Transverse colon (tissue), 4 donors: ENCODE results near the gene SELENOI. TPM values are rescaled to one million over a fixed set of nuclear protein-coding genes. Genes with fewer than 3 reads are reported as not detected.

ENCODE experiments used
- DNase-seq: peaks from one replicate; pipeline ENCODE4 v3.0.0-alpha.2; 2019
- H3K27ac ChIP-seq, 4 donors: fragments of 200-600 bp; sonication (generic); 2 replicates each; pipeline ENCODE4 v1.5.1; 2016 to 2018; ENCODE audit warnings: inconsistent platforms in 4 of 4
- H3K27me3 ChIP-seq: fragments of 200-600 bp; sonication (generic); 2 replicates; pipeline ENCODE4 v1.5.1; 2017; ENCODE audit warnings: inconsistent platforms
- H3K36me3 ChIP-seq, 4 donors: fragments of 200-600 bp; sonication (generic); 2 replicates each; pipeline ENCODE4 v1.5.1; 2017 to 2019; ENCODE audit warnings: inconsistent platforms in 4 of 4
- H3K4me1 ChIP-seq, 4 donors: fragments of 200-600 bp; sonication (generic); 2 replicates each; pipeline ENCODE4 v1.5.1; 2017 to 2020; ENCODE audit warnings: inconsistent platforms in 4 of 4
- H3K4me3 ChIP-seq, 4 donors: fragments of 200-600 bp; sonication (generic); 1 replicate in 1 of 4; 2 replicates in 3 of 4; pipeline versions ENCODE4 v1.5.1 to v1.6.1; 2017 to 2019; ENCODE audit warnings: inconsistent platforms in 4 of 4
- H3K9me3 ChIP-seq, 2 donors: fragments of 200-600 bp; sonication (generic); 2 replicates each; pipeline ENCODE4 v1.5.1; 2017 to 2019; ENCODE audit warnings: inconsistent platforms in 2 of 2
- EP300 ChIP-seq: sonication (generic); formaldehyde crosslinking; IDR thresholded peaks from one replicate; pipeline ENCODE4 v1.6.1; 2017; ENCODE audit warnings: antibody characterized with exemption, low read depth
- POLR2A ChIP-seq: fragments of 450-650 bp; IDR thresholded peaks from one replicate; pipeline ENCODE4 v1.6.1; 2016; ENCODE audit warnings: antibody characterized with exemption, mild to moderate bottlenecking, moderate library complexity
- POLR2AphosphoS5 ChIP-seq, 3 donors: sonication (generic); formaldehyde crosslinking; IDR thresholded peaks; one replicate each; pipeline ENCODE4 v1.6.1; 2016; ENCODE audit warnings: antibody characterized with exemption in 3 of 3
- WGBS, 2 donors: methylation state at CpG; one replicate each; pipeline ENCODE4 v1.1.5; 2018; ENCODE audit warnings: low coverage in 1 of 2; 5-methylcytosine and 5-hydroxymethylcytosine counted together
- in situ Hi-C, 4 donors: fragments of 200-750 bp; cut with MboI; loops; one replicate each; pipeline versions ENCODE4 v1.15.0 to v1.15.1; 2017; ENCODE audit warnings: low sequenced_read_pairs in 3 of 4, low pct_ligation_motif_present in 1 of 4, low pct_unique_long_range_greater_than_20kb in 1 of 4
- intact Hi-C: fragments of 100-400 bp; cut with DNase I; formaldehyde crosslinking; loops from one replicate; pipeline ENCODE4 v1.15.1; 2023; ENCODE audit warnings: low total_unique reads
- total RNA-seq, 4 donors: library from RNA; depleted of rRNA; stranded (reverse); fragments of >200 nt; gene quantifications; one replicate each; pipeline ENCODE4 v1.1.0, GENCODE V29; 2016
- TF ChIP-seq, protein P1 (sequence below), 5 experiments: fragments of 200-600 bp in 3 of 5; fragments of 450-650 bp in 2 of 5; sonication (generic) in 3 of 5; IDR thresholded peaks; 1 replicate in 2 of 5; 2 replicates in 3 of 5; pipeline ENCODE4 v1.5.1; 2016 to 2017; ENCODE audit warnings: antibody characterized with exemption in 5 of 5, inconsistent platforms in 3 of 5, mild to moderate bottlenecking in 2 of 5, moderate library complexity in 1 of 5

Gene SELENOI
- total RNA-seq, 4 donors from 2014 or later, result 12.1 to 37.4 (median 26.9) TPM

DNA sequence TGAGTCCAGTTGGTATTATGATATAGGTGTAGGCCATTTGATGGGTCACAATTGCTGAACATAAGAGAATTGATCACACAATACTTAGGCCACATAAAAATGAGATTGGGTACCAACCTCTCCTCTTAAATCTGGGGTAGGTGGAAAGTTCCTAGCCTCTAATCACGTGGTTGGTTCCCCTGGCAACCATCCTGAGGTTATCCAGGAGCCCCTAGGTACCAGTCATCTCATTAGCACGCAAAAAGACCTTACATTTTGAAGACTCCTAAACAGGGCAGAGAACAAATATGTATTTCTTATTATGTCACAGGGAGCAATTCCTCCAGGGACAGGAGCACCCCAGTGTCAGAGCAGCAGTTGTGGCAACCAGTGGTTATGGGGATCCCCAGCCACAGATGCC is 12.7 kb upstream of the SELENOI start:
- no peaks in the 10 kb centered on the region for H3K27me3 ChIP-seq
- H3K4me3 ChIP-seq, result no peak overlapping the region
- TF ChIP-seq POLR2AphosphoS5 (IDR thresholded peaks at IDR 0.05) (no peak), POLR2A (no peak), EP300 (no peak)
- TF ChIP-seq, protein P1, sequence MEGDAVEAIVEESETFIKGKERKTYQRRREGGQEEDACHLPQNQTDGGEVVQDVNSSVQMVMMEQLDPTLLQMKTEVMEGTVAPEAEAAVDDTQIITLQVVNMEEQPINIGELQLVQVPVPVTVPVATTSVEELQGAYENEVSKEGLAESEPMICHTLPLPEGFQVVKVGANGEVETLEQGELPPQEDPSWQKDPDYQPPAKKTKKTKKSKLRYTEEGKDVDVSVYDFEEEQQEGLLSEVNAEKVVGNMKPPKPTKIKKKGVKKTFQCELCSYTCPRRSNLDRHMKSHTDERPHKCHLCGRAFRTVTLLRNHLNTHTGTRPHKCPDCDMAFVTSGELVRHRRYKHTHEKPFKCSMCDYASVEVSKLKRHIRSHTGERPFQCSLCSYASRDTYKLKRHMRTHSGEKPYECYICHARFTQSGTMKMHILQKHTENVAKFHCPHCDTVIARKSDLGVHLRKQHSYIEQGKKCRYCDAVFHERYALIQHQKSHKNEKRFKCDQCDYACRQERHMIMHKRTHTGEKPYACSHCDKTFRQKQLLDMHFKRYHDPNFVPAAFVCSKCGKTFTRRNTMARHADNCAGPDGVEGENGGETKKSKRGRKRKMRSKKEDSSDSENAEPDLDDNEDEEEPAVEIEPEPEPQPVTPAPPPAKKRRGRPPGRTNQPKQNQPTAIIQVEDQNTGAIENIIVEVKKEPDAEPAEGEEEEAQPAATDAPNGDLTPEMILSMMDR (IDR thresholded peaks at IDR 0.05), result no peak
- no peaks in the 10 kb centered on the region for H3K9me3 ChIP-seq
- H3K27ac ChIP-seq, result no peak overlapping the region
- intact Hi-C loops (no loop called here), in situ Hi-C loops (loop anchor here in 2 of 4 donors (25.0 kb wide), 2 partner anchors 96 to 371 kb away; partner anchors contain the start of genes HADHA (in 1 of the 2) and HADHB (in 1 of the 2))
- WGBS, 2 donors, result 35% methylated on average over 2 of the region's 2 CpGs; no CpG with 5 or more reads in 1 of the 2 donors
- no peaks in the 10 kb centered on the region for H3K36me3 ChIP-seq
- DNase-seq, result no peak
- peaks cover 0 to 10% (median 3%) of the 10 kb centered on the region in 4 donors for H3K4me1 ChIP-seq

DNA sequence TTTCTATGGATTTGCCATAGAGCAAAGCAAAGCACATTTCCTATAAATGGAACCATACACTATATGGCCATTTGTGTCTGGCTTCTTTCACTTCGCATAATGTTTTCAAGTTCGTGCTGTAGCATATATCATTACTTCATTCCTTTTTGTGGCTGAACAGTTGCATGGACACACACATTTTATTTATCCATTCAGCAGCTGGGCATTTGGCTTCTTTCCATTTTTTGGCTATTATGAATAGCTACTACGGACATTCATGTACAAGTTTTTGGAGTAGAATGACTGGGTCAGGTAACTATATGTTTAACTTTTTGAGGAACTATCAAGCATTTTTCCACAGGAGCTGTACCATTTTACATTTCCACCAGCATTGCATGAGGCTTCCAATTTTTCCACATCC is 10.7 kb upstream of the SELENOI start:
- in situ Hi-C loops, result loop anchor here in 2 of 4 donors (25.0 kb wide), 2 partner anchors 98 to 373 kb away; partner anchors contain the start of genes HADHA (in 1 of the 2) and HADHB (in 1 of the 2)
- peaks cover 0 to 3% (median under 1%) of the 10 kb centered on the region in 4 donors for H3K4me1 ChIP-seq
- DNase-seq, result no peak
- TF ChIP-seq, protein P1 (IDR thresholded peaks at IDR 0.05), result no peak
- TF ChIP-seq POLR2AphosphoS5 (IDR thresholded peaks at IDR 0.05) (no peak), EP300 (no peak), POLR2A (no peak)
- H3K4me3 ChIP-seq, result no peak overlapping the region
- no peaks in the 10 kb centered on the region for H3K36me3 ChIP-seq
- no peaks in the 10 kb centered on the region for H3K27me3 ChIP-seq
- WGBS, 2 donors, result 43 to 67% methylated on average over 3 of the region's 3 CpGs
- H3K9me3 ChIP-seq, result no peaks in the 10 kb centered on the region
- no peak overlapping the region for H3K27ac ChIP-seq
- intact Hi-C loops, result no loop called here

DNA sequence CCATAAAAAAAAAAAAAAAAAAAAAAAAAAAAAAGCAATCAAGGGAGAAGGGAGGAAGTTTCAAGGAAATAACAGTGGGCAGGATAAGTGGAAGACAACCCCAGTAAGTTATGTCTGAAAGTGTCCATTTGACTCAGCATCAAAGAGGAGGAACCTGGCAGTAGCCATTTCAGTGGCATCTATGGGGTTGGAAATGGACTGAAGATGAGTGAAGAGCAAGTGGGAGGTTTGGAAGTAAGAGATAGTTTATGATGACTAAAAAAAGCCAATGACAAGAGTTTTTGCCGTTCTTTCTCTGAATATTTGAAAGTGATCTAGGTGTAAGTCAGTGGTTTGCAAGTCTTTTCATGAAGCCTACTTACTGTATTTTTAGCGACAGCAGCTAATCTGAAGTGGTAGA is 9.2 kb upstream of the SELENOI start:
- intact Hi-C loops, result no loop called here
- no peak overlapping the region for H3K4me3 ChIP-seq
- no peaks in the 10 kb centered on the region for H3K9me3 ChIP-seq
- no peak for DNase-seq
- no peaks in the 10 kb centered on the region for H3K4me1 ChIP-seq
- H3K36me3 ChIP-seq, result no peaks in the 10 kb centered on the region
- TF ChIP-seq POLR2AphosphoS5 (IDR thresholded peaks at IDR 0.05), result no peak
- no peak for TF ChIP-seq EP300
- TF ChIP-seq, protein P1 (IDR thresholded peaks at IDR 0.05), result no peak
- no peak for TF ChIP-seq POLR2A
- H3K27me3 ChIP-seq, result no peaks in the 10 kb centered on the region
- no peak overlapping the region for H3K27ac ChIP-seq
- in situ Hi-C loops, result loop anchor here in 2 of 4 donors (25.0 kb wide), 2 partner anchors 99 to 374 kb away; partner anchors contain the start of genes HADHA (in 1 of the 2) and HADHB (in 1 of the 2)
- WGBS, 2 donors, result 85% methylated on average over 2 of the region's 2 CpGs; no CpG with 5 or more reads in 1 of the 2 donors

DNA sequence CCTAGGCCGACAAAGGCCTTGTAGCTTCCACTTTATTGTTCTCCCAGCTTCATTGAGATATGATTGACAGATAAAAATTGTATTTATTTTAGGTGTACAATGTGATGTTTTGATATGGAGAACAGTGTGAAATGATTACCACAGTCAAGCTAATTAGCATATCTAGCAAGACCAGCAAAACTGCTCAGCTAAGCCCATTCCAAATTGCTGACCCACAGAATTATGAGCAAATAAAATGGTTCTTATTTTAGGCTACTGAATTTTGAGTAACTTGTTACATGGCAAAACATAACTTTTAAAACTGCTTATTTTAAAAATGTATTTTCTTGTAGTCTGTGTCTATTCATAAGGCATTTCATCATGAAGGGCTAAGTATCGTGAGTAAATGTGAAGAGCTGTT is 8.6 kb upstream of the SELENOI start:
- 88 to 96% methylated on average over 2 of the region's 2 CpGs for WGBS, 2 donors
- in situ Hi-C loops, result loop anchor here in 2 of 4 donors (25.0 kb wide), 2 partner anchors 100 to 375 kb away; partner anchors contain the start of genes HADHA (in 1 of the 2) and HADHB (in 1 of the 2)

More for the DNA sequence above, 8.6 kb upstream of the SELENOI start:
- Histone ChIP-seq H3K27me3 (no peaks in the 10 kb centered on the region), H3K27ac (no peak overlapping the region), H3K9me3 (no peaks in the 10 kb centered on the region), H3K4me1 (no peaks in the 10 kb centered on the region), H3K36me3 (no peaks in the 10 kb centered on the region), H3K4me3 (no peak overlapping the region)
- TF ChIP-seq EP300, result no peak
- intact Hi-C loops, result no loop called here
- DNase-seq, result no peak
